ENCODE results near the gene BPHL.
"Not testable (repeated sequence)": the region's sequence is repeated elsewhere in the genome, so short reads cannot be mapped to it uniquely, and the experiment has no call there.

BPHL gene

DNA sequence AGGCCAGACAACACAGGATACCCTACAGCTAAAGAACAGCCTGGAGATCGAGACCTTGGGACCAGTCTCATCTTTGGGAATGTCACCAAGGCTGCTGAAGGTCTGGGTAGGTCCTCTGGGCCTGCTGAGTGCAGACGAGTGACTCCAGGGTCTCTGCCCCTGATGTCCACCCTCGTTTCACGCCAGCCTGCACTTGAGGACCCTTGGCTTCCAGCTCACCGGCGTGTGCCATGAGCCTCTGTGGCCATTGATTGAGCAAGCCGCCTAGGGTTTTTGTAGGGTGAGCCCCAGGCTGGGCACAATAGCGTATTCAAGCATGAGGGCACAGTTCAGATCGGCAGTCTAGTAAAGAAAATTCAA is 4.3 kb downstream of the BPHL start:
- DNase-seq (ENCODE audit: low read depth), result no peak

DNA sequence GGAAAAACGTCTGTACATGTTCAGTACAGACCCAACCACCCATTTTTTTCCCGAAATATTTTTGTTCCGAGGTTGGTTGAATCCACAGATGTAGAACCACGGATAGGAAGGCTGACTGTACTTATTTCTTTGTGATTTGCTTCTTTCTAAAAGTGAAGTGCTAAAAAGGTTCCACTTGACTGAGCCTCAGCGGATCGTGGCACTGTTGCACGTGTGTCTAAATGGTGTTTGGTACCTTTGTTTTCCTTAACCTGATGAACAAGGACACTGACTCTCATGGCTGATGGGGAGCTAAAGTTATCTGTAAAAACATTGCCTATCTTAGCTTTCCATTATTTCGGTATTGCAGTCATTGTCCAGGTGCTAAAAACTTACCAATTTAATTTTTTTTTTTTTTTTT is 6.2 kb downstream of the BPHL start:
- no peak for DNase-seq (ENCODE audit: low read depth)

- no peak for DNase-seq (ENCODE audit: low read depth)
Measured at GRCh38 chr6:3125815-3126214, 7.3 kb downstream of the BPHL start.

DNA sequence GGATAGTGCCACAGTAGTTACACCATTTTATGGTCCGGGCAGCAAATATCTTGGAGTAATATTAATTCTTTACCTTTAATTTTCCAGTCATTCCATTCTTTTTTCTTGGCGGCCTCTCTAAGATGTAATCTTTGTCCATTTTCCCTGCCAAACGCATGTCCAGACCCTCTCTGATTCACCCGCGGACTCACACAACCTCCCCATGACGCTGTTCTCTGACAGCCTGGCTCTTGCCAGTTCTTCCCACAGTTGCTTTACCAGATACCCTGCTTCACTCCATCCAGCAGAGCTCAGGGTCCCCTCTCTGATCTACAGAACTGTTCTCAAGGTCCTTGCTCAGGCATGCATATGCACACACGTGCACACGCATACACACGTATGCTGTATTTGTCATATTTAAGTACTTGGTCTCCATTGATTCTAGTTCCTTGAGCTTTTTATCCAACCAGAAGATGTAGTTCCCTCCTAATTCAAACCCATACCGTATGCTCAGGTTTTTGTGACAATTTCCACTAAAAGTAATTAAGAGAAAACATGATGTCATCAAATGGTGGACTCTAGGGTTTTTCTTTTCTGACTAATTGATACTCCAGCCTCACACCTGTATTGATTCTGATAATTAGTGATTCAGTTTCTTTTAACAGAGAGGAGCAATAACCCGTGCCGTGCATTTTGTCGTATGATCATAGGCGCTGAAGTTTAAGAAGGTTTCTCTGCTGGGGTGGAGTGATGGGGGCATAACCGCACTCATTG is 10.0 kb downstream of the BPHL start:
- no peak for DNase-seq (ENCODE audit: low read depth)

DNA sequence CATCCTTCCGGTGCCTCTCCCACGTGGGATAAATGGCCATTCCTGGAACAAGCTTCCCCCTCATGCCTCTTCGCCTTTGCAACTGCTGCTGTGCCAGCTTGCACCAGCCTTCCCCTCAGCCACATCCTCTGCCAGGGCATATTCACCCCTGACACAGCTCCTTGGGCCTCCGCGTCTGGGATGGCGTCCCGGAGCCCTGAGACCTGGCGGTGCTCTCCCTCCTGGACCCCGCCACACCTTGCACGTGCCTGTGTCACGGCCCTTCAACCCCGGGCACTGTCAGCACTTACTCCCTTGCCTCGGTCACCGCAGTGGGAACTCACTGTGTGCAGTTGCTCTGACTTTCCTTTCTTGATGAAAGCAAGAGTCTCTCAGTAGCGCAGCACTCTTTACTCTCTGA is 13.2 kb downstream of the BPHL start:
- no peak for DNase-seq (ENCODE audit: low read depth)

DNA sequence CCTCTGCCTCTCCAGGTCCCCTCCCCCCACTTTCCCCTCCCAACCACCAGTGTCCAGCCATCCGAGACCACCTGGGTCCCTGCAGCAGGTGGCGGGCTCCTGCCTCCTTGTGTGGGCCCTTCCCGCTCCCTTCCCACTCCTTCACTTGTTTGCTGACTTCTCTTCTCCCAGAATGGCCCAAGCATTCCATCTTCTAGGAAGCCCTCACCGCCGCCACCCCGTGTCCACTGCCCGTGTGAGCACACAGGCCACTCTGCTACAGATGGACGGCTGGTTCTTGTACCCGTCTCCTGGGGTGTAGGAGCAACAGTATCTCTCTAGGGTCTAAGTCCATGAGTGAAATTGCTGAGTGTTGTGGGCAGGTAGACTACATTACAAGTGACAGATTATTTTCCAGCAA is 15.0 kb downstream of the BPHL start:
- DNase-seq (ENCODE audit: low read depth), result no peak

DNA sequence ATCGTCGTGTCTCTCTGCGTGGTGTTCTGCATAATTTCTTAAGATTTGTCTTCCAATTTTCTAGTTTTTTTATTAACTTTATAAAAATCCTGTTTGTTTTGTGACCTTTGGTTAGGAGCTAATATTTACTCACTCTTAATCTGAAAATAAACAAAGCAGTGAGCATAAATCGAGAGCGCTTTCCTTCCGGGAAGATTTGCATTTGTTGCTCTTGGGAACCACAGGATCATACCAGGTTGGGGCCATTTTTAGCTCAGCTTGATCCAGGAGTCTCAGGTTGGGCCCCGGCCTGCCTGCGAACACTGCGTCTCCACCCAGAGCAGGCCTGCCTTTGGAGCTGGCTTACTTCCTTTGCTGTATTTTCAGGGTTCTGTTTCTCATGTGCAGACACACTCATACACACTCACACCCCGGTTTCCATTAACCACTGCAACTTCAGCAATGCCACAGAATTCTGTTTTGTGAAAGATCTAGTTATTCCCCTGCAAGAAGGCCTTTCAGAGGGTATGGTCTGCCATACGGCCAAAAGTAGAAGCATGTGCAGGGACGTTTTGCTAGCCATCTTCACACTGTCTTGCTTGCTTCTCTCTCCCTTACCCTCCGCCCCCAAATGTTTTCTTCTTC is 17.3 kb downstream of the BPHL start:
- no peak for DNase-seq (ENCODE audit: low read depth)

DNA sequence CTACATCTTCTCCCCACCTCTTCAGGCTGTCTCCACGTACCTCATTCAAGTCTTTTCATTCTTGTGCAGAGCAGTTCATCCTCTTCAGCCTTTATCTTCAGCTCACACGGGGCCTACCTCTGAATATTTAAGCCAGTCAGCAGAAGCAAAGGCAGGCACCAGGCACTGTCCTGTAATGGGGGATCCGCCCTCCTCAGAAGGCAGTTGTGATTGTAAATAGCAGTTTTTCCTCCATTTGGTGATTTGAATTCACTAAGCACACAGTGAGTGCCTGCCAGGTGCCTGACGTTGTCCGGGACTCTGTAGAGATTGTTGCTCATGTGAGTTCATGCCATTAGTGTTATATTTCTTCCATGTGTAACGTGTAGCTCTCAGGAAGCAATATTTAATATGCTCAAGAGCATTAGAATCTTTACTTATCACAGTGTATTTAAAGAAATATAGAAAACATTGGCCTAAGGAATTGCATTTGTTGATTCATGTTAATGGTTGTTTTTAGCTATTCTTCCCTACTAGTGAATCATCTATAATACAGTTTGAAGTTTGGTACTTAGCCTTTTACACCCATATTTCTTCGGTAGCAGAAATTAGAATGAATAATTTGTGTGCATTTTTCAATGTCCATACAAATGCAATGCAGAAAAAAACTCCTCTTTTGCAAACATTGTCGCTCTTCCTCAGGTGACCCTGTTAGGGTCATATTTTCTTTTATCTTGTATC is 17.9 kb downstream of the BPHL start:
- no peak for DNase-seq (ENCODE audit: low read depth)

DNA sequence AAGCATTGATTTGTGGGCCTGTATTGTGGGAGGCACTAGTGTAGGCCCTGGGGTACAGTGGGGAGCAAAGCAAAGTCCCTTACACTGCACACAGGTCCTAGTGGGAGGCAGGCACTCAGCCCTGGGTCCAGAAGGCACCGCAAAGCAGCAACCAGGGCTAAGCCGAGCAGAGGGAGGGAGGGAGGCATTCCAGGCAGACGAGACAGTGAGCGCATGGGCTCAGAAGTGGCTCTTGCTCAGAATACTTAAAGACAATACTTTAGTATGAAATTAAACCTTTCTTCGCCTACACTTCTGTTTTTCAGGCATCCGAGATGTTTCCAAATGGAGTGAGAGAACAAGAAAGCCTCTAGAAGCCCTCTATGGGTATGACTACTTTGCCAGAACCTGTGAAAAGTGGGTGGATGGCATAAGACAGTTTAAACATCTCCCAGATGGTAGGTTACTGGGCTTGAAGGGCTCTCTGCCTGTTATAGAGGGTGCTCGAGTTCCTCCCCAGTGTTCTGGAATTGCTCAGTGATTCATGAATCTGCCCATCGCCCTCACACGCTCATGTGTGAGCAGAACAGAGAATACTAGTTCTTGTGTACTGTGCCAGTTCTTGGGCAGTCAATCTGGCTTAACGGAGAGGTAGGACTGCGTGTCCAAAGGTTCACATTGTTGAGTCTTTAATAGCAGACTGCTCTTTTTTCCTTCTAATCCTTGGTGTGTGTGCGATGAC is 18.7 kb downstream of the BPHL start:
- no peak for DNase-seq (ENCODE audit: low read depth)

- DNase-seq (ENCODE audit: low read depth), result not testable (repeated sequence)
Measured at GRCh38 chr6:3137873-3138272, 19.4 kb downstream of the BPHL start.

- DNase-seq (ENCODE audit: low read depth), result no peak
Measured at GRCh38 chr6:3138341-3138740, 19.8 kb downstream of the BPHL start.

- DNase-seq (ENCODE audit: low read depth), result no peak
Measured at GRCh38 chr6:3139090-3139903, 20.8 kb downstream of the BPHL start.

DNA sequence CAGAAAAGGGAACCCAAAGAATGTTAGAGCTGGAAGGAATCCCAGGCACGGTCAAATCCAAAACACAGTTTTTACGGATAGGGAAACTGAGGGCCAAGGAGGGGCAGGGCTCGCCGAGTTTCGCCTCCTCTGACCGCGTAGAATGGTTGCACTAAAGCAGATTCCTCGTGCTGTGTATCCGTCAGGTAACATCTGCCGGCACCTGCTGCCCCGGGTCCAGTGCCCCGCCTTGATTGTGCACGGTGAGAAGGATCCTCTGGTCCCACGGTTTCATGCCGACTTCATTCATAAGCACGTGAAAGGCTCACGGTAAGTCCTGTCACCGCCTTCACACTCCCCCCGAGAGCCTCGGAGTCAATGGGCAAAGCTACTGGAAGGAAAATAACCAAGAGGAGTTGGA is 21.7 kb downstream of the BPHL start:
- no peak for DNase-seq (ENCODE audit: low read depth)

DNA sequence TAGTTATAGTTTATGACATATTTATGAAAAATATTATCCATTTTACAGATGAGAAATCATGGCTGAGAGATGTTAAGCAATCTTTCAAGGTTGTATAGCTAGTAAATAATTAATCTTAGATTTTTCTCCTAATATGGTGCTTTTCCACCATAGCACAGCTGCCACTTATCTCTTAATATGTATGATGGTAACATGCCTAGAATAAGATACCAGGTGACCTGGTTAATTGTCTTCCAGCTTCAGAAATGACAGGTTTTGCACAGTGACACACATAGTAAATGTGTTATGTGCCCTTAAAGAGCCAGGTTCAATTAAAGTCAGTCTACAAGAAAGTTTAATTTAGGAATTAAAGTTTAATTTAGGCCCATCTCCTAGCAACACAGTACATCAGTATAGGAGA is 24.0 kb downstream of the BPHL start:
- no peak for DNase-seq (ENCODE audit: low read depth)

GRCh38 chr6:3143158-3143557 is 24.6 kb downstream of the BPHL start:
- no peak for DNase-seq (ENCODE audit: low read depth)

DNA sequence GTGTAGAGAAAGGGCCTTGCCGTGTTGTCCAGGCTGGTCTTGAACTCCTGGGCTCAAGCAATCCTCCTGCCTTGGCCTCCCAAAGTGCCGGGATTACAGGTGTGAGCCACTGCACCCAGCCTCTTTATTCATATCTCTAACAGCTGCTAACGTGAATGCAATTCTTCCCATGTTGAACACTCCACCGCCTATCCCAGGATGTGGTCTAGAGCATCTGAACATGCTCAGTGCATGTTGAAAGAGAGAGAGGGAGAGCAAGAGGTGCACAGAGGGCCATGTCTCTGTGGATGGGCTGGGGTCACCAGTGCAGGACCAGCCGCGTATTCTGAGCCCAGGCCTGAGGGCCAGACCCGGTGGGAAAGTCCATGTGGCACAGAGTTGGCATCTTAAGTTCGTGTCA is 26.1 kb downstream of the BPHL start:
- DNase-seq (ENCODE audit: low read depth), result no peak

DNA sequence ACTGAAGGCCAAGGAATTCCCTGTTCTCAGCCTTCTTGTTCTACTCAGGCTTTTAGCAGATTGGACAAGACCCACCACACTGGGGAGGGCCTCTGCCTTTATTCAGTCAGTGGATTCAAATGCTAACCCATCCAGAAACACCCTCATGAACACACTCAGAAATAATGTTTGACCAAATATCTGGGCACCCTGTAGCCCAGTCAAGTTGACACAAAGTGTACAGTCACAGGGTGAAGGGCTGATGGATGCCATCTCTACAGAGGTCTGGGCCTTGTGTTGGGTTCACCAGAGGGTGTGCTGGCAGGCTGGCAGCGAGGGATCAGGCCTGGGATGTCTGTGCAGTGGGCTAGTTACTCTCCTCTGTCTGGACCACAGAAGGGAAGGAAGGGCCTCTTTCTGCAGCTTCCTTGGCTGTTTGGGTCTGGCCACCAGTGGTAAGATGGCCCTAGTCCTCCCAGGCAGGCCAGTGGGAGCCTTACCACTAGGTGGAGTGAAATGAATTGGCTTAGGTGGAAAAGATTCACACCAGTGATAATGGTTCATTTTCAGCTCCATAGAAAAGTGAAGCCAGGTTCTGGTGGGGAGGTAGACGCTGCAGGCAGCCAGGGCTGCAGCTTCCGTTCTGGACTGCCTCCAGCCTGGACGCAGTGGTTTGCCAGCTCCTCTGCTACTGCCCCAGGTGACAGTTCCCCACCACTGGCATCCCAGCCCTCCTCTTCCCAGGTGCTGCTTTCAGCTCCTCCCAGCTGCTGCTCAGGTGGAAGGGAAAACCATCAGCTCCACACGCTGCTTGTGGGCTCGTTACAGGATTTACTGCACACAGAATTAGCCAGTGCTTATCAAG is 29.6 kb downstream of the BPHL start:
- DNase-seq (ENCODE audit: low read depth), result no peak

GRCh38 chr6:3151691-3152090 is 33.2 kb downstream of the BPHL start:
- DNase-seq (ENCODE audit: low read depth), result no peak

- no peak for DNase-seq (ENCODE audit: low read depth)
Measured at GRCh38 chr6:3152689-3153088, 34.2 kb downstream of the BPHL start.

DNA sequence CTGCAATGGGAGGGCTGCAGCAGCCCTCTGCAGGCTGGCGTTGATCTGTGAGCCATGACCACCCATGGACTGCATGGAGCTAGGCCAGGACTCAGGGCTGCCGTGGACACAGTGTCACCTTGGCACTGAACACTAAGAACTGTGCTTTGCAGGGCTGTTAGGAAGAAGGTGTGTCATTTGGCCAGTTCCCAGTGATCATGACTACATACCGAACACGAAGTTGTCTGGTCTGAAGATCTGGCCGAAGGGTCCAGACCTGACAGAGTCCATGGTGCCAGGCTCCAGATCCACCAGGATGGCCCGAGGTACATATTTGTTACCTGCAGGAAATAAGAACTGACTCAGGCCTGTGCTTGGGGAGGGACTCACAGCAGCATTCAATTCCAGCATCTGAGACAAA is 36.9 kb downstream of the BPHL start:
- DNase-seq (ENCODE audit: low read depth), result not testable (repeated sequence)

Data from stimulated activated CD4-positive, alpha-beta T cell treated with anti-CD3 and anti-CD28 coated beads, Interleukin-2, amount 100 ng/mL, for 4 hours (primary cell).